WI38 (cell line): ENCODE data around the gene PPP1R13B.

ENCODE experiments used
- H3K4me3 ChIP-seq: 2 replicates; pipeline ENCODE4 v1.5.1; 2011; ENCODE audit warnings: low read depth, mild to moderate bottlenecking, control low read depth, low read length
- TF ChIP-seq, protein P1 (sequence below): IDR thresholded peaks from 2 replicates; pipeline ENCODE4 v1.5.1; 2012; ENCODE audit warnings: low read depth, mild to moderate bottlenecking, control low read depth, low read length

The PPP1R13B gene, protein sequence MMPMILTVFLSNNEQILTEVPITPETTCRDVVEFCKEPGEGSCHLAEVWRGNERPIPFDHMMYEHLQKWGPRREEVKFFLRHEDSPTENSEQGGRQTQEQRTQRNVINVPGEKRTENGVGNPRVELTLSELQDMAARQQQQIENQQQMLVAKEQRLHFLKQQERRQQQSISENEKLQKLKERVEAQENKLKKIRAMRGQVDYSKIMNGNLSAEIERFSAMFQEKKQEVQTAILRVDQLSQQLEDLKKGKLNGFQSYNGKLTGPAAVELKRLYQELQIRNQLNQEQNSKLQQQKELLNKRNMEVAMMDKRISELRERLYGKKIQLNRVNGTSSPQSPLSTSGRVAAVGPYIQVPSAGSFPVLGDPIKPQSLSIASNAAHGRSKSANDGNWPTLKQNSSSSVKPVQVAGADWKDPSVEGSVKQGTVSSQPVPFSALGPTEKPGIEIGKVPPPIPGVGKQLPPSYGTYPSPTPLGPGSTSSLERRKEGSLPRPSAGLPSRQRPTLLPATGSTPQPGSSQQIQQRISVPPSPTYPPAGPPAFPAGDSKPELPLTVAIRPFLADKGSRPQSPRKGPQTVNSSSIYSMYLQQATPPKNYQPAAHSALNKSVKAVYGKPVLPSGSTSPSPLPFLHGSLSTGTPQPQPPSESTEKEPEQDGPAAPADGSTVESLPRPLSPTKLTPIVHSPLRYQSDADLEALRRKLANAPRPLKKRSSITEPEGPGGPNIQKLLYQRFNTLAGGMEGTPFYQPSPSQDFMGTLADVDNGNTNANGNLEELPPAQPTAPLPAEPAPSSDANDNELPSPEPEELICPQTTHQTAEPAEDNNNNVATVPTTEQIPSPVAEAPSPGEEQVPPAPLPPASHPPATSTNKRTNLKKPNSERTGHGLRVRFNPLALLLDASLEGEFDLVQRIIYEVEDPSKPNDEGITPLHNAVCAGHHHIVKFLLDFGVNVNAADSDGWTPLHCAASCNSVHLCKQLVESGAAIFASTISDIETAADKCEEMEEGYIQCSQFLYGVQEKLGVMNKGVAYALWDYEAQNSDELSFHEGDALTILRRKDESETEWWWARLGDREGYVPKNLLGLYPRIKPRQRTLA

GRCh38 chr14:103847451-103848174 lies at the start of gene PPP1R13B:
PPP1R13B (minus strand) TSS chr14:103847575; CDS start chr14:103847307, 268 bp downstream.
- TF ChIP-seq, protein P1, sequence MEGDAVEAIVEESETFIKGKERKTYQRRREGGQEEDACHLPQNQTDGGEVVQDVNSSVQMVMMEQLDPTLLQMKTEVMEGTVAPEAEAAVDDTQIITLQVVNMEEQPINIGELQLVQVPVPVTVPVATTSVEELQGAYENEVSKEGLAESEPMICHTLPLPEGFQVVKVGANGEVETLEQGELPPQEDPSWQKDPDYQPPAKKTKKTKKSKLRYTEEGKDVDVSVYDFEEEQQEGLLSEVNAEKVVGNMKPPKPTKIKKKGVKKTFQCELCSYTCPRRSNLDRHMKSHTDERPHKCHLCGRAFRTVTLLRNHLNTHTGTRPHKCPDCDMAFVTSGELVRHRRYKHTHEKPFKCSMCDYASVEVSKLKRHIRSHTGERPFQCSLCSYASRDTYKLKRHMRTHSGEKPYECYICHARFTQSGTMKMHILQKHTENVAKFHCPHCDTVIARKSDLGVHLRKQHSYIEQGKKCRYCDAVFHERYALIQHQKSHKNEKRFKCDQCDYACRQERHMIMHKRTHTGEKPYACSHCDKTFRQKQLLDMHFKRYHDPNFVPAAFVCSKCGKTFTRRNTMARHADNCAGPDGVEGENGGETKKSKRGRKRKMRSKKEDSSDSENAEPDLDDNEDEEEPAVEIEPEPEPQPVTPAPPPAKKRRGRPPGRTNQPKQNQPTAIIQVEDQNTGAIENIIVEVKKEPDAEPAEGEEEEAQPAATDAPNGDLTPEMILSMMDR = no peak

GRCh38 chr14:103896578-103896977 lies 49.2 kb upstream of the PPP1R13B start:
- TF ChIP-seq, protein P1 = no peak

More at GRCh38 chr14:103847451-103848174, at the start of gene PPP1R13B:
- H3K4me3 ChIP-seq = peak within 1 kb of the TSS; percentile 56

DNA sequence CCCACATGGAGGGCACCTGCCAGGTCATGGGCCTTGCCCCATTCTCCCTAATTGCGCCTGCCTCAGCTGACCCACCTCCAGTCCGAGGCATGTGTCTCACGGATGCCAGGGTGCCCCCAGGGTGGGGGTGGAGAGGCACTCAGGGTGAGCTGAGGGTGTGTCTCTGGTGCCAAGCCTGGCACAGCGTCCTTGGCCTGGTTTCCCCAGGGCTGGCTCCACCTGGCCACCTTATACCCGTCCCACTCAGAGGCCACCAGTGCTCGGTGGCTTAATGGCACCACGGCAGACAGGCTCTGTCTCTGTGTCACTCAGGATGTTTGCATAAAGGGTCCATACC lies 47.3 kb upstream of the PPP1R13B start:
- H3K4me3 ChIP-seq = no peak overlapping the region
- TF ChIP-seq, protein P1 = no peak

More at GRCh38 chr14:103896578-103896977, 49.2 kb upstream of the PPP1R13B start:
- no peak overlapping the region for H3K4me3 ChIP-seq

DNA sequence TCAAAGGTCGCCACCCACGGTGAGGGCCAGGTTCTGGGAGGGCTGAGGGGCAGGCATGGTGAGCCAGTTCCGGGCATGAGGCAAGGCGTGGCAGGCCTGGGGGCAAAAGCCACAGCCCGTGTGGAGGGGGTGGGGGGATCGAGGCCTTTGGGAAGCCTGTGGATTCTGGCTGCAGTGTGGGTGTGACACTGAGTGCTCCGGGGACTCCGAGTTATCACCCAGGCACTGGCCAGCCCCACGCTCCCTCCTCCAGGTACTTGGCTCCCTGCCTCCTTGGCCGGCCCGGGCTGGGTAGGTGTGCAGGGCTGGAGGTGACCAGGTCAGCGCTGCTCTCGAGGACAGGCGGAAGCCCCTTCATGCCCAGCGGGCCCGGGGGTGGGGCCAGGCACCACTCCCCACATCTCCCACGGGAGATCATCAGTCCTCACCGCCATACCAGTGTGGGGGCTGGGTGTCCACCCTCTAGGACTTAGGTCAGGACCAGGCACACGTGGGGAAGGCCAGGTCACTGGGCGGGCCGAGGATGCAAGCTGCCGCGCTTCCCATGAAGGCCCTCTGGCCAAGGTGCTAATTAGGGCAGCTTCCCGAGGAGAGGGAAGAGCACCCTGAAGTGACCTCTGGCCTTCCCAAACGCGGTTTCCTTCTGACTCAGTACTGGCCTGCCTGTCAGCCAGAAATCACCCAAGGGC lies 46.8 kb upstream of the PPP1R13B start:
- TF ChIP-seq, protein P1 = no peak
- H3K4me3 ChIP-seq = no peak overlapping the region

DNA sequence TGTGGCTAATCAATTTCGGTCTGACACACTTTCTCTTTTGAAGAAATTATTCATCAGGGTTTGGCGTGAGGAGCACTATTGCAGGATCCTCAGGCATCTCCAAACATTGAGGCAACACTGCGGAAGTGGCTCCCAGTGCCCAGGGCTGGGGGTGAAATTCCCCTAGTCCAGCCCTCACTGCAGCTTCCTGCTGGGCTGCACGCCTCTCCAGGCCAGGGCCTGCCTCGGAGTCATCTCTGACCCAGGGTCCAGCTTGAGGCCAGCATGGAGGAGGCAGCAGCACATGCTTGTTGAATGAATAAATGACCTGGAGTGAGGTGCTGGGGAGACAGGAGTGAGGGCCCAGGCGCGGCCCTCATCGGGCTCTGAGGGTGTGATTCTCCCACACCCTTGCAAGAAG lies 44.9 kb upstream of the PPP1R13B start:
- TF ChIP-seq, protein P1 = no peak
- no peak overlapping the region for H3K4me3 ChIP-seq

DNA sequence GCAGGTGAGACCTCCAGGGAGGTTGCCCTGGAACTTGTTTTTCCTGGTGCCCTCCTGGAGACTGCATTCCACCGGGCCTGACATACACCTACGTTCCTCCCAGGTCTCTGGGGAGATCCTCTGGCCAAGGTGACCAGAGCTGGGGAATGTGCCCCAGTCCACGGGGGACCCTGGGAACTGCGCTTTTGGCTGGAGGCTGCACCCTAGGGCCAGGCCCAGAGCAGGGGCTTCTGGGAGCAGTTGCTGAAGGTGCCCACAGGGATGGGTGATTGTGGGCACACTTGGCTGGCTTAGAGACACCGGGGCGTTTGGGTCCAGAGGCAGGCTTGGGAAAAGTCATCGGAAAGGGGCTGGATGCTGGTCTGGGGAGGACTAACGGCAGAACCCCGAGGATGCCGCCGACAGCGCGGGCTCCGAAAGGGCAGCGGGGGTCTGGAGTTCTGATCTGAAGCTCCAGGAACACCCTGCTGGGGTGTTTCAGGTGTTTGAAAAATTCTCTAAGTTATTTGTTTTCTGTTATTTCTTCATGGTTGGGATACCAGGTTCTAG lies 44.4 kb upstream of the PPP1R13B start:
- H3K4me3 ChIP-seq = no peak overlapping the region
- TF ChIP-seq, protein P1 = no peak
